HK-2 (cell line): ENCODE measurements around the gene HSF5.

Experiments used
- DNase-seq: peaks from one replicate; pipeline ENCODE4 v3.0.0-alpha.2; 2018; ENCODE audit not compliant: unreplicated experiment

HSF5 gene

DNA sequence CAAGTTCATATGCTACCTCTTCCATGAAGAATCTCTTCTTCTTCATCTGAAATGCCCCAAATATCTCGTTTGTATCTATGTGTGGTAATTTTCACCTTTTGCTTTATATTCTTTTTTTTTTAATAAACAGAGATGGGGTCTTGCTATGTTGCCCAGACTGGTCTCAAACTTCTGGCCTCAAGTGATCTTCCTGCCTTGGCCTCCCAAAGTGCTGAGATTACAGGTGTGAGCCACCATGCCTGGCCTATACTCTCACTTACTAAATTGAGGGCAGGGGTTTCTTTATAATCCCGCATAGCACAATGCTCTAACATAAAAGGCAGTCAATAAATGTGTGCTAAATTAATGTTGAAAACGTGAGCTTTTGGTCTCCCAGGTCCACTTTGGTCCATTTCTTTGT is 101.5 kb downstream of the HSF5 start:
- no peak for DNase-seq

DNA sequence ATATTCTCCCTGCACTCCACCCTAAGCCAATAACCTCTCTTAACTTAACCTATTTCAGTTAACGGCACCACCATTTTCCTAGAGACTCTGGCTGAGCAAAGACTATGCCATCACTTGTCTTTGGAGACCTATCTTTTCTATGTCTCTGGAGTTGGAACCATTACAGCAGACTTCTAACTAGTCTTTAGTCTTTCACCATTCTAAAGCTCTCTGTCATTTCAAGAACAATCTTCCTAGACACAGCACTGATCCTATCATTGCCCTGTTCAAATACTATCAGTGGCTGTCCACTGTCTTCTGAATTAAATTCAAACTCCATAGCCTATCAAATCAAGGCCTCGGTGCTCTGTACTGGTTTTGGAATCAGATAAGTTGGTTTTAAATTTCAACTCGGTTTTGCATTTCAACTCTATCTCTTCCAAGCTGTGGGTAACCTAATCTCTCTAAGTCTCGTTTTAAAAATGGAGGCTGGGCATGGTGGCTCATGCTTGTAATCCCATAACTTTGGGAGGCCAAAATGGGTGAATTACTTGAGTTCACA is 102.8 kb downstream of the HSF5 start:
- no peak for DNase-seq

DNA sequence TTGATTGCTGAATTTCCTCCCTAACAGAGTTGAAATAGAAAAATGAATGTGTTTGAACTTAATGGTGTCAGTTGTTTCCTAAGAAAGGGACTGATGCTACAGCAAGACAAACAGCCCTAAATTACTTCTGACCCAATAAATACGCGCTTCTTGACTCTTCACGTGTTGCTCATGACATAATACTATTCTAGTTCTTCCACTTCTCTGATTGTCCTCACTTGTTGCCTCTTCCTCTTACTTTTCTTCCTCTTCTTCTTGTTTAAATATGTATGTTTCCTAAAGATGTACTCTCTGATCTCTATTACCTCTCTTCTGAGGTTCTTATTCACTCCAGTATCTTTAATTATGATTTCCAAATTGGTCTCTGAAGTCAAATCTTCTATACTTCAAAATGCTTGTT is 103.3 kb downstream of the HSF5 start:
- no peak for DNase-seq

DNA sequence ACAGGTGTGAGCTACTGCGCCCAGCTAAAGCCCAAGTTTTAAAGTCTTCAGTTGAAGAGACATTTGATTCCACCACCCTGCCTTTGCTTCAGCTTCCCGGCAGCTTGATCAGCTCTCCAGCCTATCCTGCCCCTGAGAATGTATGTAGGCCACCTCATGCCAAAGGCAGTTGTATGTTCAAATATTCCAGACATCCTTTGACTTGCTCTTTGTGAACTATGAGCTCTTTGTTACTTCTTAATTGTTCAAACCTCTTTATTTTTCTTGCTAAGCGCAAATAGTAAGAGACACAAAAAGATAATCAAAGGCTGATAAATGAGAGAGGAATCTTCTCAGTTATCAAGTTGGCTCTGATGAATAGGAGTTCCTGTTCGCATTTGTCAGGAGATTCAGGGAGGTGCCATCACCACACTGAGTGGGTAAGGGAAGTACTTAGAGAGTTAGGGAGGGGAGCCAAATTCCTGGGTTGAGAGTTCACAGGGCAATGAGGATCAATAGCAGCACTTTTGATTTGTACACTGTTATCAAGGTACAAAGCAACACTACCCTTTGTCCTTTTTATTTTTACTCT is 104.2 kb downstream of the HSF5 start:
- no peak for DNase-seq

GRCh38 chr17:58382872-58383242 is 105.4 kb downstream of the HSF5 start:
- no peak for DNase-seq

DNA sequence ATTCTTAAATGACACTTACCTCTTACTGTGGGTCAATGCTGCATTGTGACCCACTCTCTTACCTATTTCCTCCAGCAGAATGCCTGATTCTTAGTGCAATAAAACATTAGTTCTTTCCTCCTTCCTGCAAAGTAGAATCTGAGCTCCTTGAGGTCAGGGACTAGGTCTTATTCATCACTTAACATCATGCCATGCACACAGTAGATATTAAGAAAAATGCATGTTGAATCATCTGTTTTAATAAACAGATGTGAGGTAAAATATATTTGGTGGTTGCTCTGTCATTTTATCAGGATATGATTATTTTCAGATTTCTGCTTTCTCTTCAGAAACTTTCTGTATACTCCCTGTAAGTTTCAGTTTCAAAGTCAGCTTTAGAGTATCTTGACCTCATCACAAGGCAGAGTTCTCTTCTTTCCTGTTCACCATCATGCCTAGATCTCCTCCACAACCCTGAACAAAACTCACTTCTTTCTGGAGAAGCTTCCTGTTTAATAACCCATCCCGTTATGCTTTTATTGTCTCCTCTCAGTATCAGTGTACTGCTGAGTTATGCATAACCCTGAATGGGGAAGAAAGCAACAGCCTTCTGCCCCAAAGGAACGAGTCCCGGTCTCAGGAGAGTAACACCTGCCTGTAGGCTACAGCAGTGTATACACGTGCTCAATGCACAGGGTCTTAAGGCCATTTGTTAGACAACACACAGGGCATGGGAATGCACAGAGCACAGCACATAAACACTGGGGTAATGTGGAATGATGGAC is 105.9 kb downstream of the HSF5 start:
- DNase-seq, result no peak

DNA sequence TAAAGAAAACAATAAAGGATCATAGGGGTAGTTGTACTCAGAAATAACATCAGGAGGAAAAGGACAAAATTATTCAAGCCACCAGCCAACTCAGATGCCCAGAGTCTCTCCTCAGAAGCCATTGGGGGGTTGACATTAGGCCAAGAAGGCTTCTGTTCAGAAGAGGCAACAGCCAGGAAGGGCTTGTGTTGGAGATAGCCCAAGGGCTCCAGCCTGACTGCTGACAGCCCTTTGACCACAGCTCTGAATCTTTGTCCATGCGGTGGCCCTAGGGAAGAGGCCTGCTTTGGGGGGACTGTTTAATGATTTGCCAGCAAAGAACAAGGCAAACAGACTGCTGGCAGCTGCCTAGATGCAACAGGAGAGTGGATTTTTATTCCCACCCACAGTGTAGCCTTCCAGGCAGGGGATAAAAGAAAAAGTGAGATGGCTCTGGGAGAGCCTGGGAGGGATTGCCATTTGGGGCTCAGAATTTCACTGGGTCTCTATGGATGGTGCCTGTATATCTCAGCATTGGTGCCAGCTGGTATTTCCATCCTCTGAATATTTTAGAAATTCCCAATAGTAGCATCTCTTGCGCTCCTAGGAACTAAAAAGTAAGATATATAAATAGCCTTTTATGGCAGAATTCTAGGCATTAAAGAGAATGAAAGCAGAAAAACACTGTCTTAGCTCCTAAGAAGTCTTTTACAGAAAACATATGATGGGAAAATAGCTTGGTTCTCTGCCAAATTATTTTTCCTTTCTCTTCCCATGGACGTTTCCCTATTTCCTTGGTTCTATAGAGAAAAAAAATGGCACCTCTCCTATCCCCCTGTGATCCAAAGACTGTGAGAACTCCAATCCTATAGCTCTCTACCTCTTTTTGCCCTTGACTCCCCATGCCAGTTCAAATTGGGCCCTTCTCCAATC is 106.8 kb downstream of the HSF5 start:
- DNase-seq, result peak; percentile 54

- DNase-seq, result no peak
Measured at GRCh38 chr17:58380207-58381123, 107.7 kb downstream of the HSF5 start.

- no peak for DNase-seq
Measured at GRCh38 chr17:58379511-58379824, 108.7 kb downstream of the HSF5 start.

DNA sequence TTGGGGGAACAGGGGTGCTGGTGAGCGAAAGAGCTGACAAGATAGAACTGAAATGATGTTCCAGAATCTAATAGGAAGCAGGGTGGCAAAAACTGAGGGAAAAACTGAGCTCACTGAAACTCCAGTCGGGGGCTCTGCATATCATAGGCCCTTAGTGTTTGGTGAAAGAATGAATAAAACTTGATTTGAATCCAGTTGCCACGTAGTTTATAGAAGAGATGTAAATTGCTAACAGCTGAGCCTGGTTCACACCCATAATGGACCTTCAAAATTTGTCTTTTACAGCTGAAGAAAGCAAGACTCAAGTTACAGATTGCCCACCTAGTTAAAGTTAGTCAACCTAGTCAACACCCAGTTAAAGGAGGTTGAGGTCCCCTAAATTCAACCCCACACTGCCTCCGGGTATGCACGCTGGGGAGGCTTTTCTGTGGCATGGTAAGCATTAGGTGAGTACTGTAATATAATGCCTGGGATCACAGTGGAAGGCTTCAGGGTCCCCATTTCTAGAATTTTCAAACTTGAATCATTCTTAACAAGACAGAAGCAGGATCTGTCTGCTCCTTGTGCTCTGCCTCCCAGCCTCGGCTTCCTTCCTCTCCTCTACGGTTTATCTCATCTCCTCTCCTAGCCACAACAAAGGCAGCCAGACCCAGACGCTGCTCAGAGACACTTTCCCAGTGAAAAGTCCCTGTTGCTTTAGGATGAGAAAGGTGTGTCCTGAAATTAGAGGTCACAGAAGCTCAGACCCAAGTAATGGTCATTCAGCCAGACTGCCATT is 109.3 kb downstream of the HSF5 start:
- DNase-seq, result no peak

GRCh38 chr17:58377661-58378060 is 110.5 kb downstream of the HSF5 start:
- DNase-seq, result no peak

DNA sequence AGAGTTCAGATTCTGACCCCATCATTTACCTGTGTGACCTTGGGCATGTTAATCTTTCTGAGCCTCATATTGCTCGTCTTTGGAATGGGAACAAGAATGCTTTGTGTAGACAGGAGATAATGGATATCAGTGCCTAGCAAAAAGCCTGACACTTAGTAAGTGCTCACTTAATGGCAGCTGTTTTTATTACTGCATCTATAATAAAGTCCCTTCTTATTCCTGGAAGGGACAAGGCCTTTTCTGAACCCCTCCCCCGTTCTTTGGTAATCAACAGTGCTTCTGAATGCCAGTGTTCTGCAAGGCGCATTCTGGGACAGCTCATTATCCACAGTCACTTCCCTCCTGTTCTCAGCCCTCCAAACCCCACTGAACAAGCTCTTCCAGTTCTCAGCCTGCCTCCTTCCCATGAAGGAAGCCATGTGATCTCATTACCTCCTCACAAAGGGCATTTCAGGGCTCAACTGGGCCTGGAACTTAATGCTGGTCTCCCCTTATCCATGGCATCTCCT is 111.1 kb downstream of the HSF5 start:
- no peak for DNase-seq

DNA sequence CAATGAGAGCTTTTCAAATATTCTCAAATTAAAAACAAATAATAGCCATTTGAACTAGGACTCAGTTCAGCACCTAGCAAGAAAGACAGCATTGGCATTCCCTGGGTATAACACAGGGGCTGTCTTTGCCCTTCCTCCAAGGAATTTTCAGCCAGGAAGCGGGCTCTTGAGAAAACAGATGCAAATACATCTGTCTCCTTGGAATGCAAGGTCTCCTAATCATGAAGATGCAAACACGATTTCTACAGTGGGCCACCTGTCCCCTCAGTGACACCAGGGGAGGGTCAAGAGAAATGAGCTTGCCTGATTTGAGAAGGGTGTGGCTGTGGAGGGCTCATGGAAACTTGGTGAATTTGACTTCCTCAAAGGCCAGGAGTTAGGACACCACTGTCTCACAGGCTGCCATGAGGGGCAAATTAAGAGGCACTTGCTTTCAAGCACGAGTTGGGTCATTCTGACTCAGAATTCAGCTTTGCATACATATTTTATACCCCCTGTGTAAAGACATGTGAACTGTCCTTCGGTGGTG is 111.7 kb downstream of the HSF5 start:
- DNase-seq, result no peak

DNA sequence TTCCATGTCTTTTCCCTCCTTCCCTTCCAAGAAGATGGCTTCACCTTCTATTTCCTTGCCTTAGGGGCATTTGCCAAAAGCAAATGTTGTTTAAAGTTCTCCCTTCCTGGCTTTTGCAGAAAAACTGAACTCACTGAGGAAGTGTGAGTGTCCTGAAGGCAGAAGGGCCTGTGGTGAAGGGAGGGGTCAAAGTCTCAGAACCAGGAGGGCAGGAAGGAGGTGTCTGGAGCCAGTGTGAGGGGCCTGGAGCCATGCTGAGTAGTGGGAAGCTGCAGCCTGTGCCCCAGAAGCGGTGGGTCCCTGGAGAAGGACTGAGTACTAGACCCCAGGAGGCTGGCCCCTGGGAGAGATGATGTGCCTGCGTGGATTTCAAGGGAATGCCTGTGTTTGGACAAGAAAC is 112.4 kb downstream of the HSF5 start:
- no peak for DNase-seq

- DNase-seq, result no peak
Measured at GRCh38 chr17:58375256-58375655, 113.0 kb downstream of the HSF5 start.

DNA sequence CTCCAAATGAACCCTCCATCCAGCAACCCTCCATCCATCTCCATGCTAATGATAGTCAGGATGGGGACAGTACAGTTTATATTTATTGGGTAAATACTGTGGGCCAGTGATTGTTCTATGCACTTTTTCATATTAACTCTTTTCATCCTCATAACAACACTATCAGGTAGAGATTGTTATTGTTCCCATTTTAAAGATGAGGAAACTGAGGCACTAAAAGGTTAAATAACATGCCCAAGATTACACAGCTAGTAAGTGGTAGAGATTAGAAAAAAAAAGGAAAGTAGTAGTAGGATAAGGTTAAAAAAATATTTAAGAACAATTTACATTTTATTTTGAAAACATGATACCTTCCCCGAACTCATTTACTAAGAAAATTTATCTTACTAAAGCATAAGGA is 114.3 kb downstream of the HSF5 start:
- no peak for DNase-seq

- no peak for DNase-seq
Measured at GRCh38 chr17:58373003-58373402, 115.2 kb downstream of the HSF5 start.

DNA sequence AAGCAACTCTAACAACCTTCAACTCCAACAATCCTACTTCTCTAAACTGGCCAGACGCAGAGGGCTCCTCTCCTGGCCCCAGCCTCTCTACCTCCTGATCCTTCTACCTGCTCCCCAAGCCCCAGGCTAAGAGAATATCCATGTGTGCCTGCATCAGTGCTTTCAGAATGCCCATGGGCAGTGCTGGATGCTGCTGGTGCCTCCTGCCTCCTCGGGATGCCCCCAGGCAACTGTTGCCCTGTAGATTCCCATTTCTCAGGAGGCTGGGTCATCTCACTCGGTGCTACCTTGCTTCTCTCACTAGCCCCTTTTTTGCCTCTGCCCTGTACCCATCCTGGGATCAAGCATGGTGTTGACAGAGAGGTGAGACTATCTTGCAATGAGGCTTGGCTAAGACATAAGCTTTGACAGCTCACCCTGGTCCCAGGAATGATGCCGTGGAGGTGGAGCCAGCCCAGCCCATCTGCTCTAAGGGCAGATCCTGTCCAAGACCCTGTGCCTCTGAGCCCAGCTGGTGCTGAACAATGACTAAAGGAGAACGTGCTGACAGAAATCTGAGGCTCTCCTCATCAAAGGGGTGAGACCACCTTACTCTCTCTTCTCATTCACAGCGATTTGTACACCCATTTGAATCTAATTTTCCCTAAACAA is 116.8 kb downstream of the HSF5 start:
- no peak for DNase-seq

DNA sequence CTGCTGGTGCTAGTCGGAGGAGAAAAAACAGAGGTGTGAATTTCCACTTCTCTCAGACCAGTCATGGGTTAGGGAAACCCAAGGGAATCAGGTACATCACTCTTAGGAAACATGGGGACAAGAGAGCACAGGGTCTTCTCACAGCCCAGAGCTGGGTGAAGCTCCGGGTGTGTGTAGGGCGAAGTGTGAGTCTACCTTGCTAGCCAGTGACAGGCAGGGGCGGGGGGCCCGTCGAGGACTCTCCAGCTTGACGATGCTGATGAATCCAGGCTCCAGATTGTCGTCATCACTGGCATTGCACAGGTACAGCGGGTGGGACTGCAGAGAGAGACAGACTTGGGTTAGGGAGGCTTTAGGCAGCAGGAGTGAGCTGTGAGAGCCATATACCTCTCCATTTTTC is 117.5 kb downstream of the HSF5 start:
- DNase-seq, result no peak

DNA sequence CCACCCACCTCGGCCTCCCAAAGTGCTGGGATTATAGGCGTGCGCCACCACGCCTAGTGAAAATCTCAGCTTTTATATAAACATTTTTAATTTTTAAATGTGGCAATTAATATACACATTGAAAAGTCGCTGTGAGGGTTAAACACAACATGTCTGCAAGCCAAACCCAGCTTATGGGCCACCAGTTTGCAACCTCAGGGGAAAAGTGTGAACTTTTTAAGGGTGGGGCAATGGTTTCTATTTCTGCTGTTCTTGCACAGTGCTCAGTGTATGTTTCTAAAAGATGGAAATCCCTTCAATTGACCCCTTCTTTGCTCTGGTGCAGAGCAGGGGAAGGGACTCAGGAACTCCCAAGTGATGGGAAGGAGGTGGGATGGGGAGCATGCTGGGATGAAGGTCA is 117.9 kb downstream of the HSF5 start:
- DNase-seq, result no peak
